Skeletal muscle tissue (tissue), 5 donors: ENCODE data around the gene UBALD2. TPM values are rescaled to one million over a fixed set of nuclear protein-coding genes. Genes with fewer than 3 reads are reported as not detected.
A peak's percentile ranks its signal among the peaks of the same experiment; 100 is the strongest.

ENCODE experiments used
- H3K27ac ChIP-seq: one replicate; pipeline ENCODE4 v1.7.0; 2013; ENCODE audit warnings: mild to moderate bottlenecking, low read depth, low read length, inconsistent platforms
- H3K27me3 ChIP-seq, 3 donors: one replicate each; pipeline ENCODE4 v1.7.0; 2013; ENCODE audit warnings: low read length in 3 of 3; ENCODE audit not compliant: control insufficient read depth in 3 of 3, insufficient read depth in 3 of 3
- H3K36me3 ChIP-seq, 3 donors: one replicate each; pipeline ENCODE4 v1.7.0; 2013; ENCODE audit warnings: low read length in 3 of 3; ENCODE audit not compliant: control insufficient read depth in 3 of 3, insufficient read depth in 3 of 3
- H3K4me1 ChIP-seq, 3 donors: one replicate each; pipeline ENCODE4 v1.7.0; 2013; ENCODE audit warnings: low read length in 3 of 3, mild to moderate bottlenecking in 3 of 3; ENCODE audit not compliant: control insufficient read depth in 3 of 3, insufficient read depth in 3 of 3
- H3K4me3 ChIP-seq, 3 donors: one replicate each; pipeline ENCODE4 v1.7.0; 2013; ENCODE audit warnings: low read length in 3 of 3
- H3K9ac ChIP-seq, 3 donors: one replicate each; pipeline ENCODE4 v1.7.0; 2013; ENCODE audit warnings: low read length in 3 of 3, mild to moderate bottlenecking in 3 of 3, moderate library complexity in 2 of 3, low read depth in 1 of 3
- H3K9me3 ChIP-seq, 3 donors: one replicate each; pipeline ENCODE4 v1.7.0; 2013; ENCODE audit warnings: low read length in 3 of 3; ENCODE audit not compliant: control insufficient read depth in 3 of 3
- small RNA-seq: library from RNA; depleted of rRNA; stranded (forward); fragments of <200 nt; gene quantifications from one replicate; pipeline ENCODE3, GENCODE V24; 2014
- total RNA-seq: library from RNA; depleted of rRNA; stranded (reverse); fragments of >200 nt; gene quantifications from one replicate; pipeline ENCODE4 v1.2.3, GENCODE V29; 2014
- donor health status: Osteomylitis.

The UBALD2 gene
- total RNA-seq, 1 donor from 2014 or later = 2.6 TPM

DNA sequence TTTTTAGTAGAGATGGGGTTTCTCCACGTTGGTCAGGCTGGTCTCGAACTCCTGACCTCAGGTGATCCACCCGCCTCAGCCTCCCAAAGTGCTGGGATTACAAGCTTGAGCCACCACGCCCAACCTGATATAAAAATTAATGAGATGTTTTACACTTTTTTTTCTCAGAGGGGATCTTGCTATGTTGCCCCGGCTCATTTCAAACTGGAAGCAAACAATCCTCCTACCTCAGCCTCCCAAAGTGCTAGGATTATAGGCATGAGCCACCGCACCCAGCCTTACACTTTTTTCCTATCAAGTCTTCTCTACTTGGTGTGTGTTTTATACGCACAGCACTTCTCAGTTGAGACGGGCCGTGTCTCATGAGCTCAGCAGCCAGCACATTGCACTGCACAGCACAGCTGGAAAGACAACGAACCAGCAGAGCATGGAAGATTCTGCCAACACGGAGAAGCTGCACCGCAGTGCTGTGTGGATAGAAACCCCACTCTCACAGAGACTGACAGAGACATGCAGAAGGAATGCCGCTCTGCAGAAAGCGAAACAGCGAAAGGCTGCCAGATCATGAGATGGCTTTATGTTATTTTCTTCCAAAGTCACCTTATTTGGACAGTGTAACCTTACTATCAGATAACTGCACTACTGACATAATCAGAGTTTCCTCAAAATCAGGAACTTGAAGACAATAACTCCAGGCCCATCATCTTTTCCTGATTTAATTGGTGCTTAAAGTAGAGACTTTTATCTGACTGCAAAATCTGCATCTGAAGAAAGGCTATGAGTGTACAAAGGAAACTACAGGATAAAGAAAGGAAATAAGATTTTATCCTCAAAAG is 49.5 kb downstream of the UBALD2 start:
- no peaks in the 10 kb centered on the region for H3K9me3 ChIP-seq
- H3K4me3 ChIP-seq = no peak overlapping the region
- no peak overlapping the region for H3K27ac ChIP-seq
- H3K9ac ChIP-seq = peak overlapping the region in 1 of 3 donors; percentile 33
- peaks cover 16 to 31% (median 23%) of the 10 kb centered on the region in 3 donors for H3K36me3 ChIP-seq
- H3K4me1 ChIP-seq = no peaks in the 10 kb centered on the region
- H3K27me3 ChIP-seq = no peaks in the 10 kb centered on the region

DNA sequence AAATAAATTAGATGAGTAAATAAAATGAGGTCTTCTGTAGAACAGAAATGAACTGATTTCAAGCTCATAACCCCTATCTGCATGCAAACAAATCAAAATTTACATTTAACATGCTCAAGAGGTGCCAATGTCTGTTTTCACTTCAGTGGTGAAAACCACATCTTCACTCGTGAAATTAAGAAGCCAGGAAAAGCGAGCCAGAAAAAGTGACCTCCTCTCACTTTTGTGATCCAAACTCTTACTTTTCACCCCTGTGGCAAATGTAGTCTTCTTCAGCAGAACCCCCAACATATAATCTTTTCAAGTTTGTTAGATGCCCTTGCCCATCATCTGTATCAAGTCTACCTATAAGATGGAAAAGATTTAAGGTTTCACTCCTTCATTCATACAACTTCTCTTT is 52.4 kb downstream of the UBALD2 start:
- Histone ChIP-seq H3K9ac (no peak overlapping the region), H3K4me3 (no peak overlapping the region), H3K4me1 (no peaks in the 10 kb centered on the region), H3K27ac (no peak overlapping the region), H3K27me3 (no peaks in the 10 kb centered on the region), H3K36me3 (peaks cover 11 to 18% (median 13%) of the 10 kb centered on the region in 3 donors), H3K9me3 (no peaks in the 10 kb centered on the region)

- peaks cover 3 to 12% (median 6%) of the 10 kb centered on the region in 3 donors for H3K36me3 ChIP-seq
- no peak overlapping the region for H3K9ac ChIP-seq
- H3K27ac ChIP-seq = no peak overlapping the region
- no peak overlapping the region for H3K4me3 ChIP-seq
- H3K4me1 ChIP-seq = no peaks in the 10 kb centered on the region
- no peaks in the 10 kb centered on the region for H3K27me3 ChIP-seq
- no peaks in the 10 kb centered on the region for H3K9me3 ChIP-seq
Measured at GRCh38 chr17:76318586-76318985, 53.4 kb downstream of the UBALD2 start.

Small RNA genes within 50 kb of the gene (small RNA-seq; reads per million reads assigned to genes)
- gene RF00019 = not detected

Other genes with a start within 250 kb of the UBALD2 start
- under 0.01 TPM for gene EVPL, start 238.0 kb upstream of the UBALD2 start, total RNA-seq
- 41.8 TPM for gene SRP68, start 192.8 kb upstream of the UBALD2 start, total RNA-seq
- gene GALR2, start 190.6 kb upstream of the UBALD2 start, total RNA-seq = not detected
- gene ZACN, start 186.2 kb upstream of the UBALD2 start, total RNA-seq = not detected
- 54.8 TPM for gene EXOC7, start 161.6 kb upstream of the UBALD2 start, total RNA-seq
- gene FOXJ1, start 124.1 kb upstream of the UBALD2 start, total RNA-seq = under 0.01 TPM
- 6.8 TPM for gene RNF157, start 24.9 kb upstream of the UBALD2 start, total RNA-seq
- 2.1 TPM for gene QRICH2, start 42.9 kb downstream of the UBALD2 start, total RNA-seq
- gene PRPSAP1, start 88.6 kb downstream of the UBALD2 start, total RNA-seq = 24.0 TPM
- gene SPHK1, start 119.3 kb downstream of the UBALD2 start, total RNA-seq = 2.1 TPM
- gene UBE2O, start 187.8 kb downstream of the UBALD2 start, total RNA-seq = 20.9 TPM
- not detected for gene AANAT, start 202.3 kb downstream of the UBALD2 start, total RNA-seq
- gene RHBDF2, start 236.1 kb downstream of the UBALD2 start, total RNA-seq = 3.7 TPM